ENCODE results near the gene SOX15. TPM values are rescaled to one million over a fixed set of nuclear protein-coding genes. Genes with fewer than 3 reads are reported as not detected.
"Not testable (repeated sequence)": the region's sequence is repeated elsewhere in the genome, so short reads cannot be mapped to it uniquely, and the experiment has no call there.

Gene SOX15
- total RNA-seq, 1 donor from 2014 or later, result 1.9 TPM

GRCh38 chr17:7610641-7611040 is 20.7 kb upstream of the SOX15 start:
- no peak for DNase-seq (ENCODE audit: low spot score)

- DNase-seq (ENCODE audit: low spot score), result no peak
These were observed 16.4 kb upstream of the SOX15 start for GRCh38 chr17:7606280-7606679.

GRCh38 chr17:7597561-7597960 is 7.7 kb upstream of the SOX15 start:
- DNase-seq (ENCODE audit: low spot score), result not testable (repeated sequence)

GRCh38 chr17:7593296-7593695 is 3.4 kb upstream of the SOX15 start:
- DNase-seq (ENCODE audit: low spot score), result no peak

- DNase-seq (ENCODE audit: low spot score), result no peak
These were observed 2.6 kb upstream of the SOX15 start for GRCh38 chr17:7592422-7593021.

GRCh38 chr17:7591596-7591995 is 1.7 kb upstream of the SOX15 start:
- DNase-seq (ENCODE audit: low spot score), result no peak

GRCh38 chr17:7590743-7591142 is 849 bp upstream of the SOX15 start:
- peak; percentile 35 for DNase-seq (ENCODE audit: low spot score)

- peak; percentile 87 for DNase-seq (ENCODE audit: low spot score)
These were observed 558 bp downstream of the SOX15 start for GRCh38 chr17:7589204-7589868.

GRCh38 chr17:7588553-7589203 is 1.2 kb downstream of the SOX15 start:
- no peak for DNase-seq (ENCODE audit: low spot score)

- DNase-seq (ENCODE audit: low spot score), result no peak
These were observed 2.3 kb downstream of the SOX15 start for GRCh38 chr17:7587420-7588151.

- DNase-seq (ENCODE audit: low spot score), result no peak
These were observed 3.0 kb downstream of the SOX15 start for GRCh38 chr17:7586673-7587419.

- peak; percentile 99 for DNase-seq (ENCODE audit: low spot score)
These were observed 6.4 kb downstream of the SOX15 start, which contains the start of gene MPDU1 for GRCh38 chr17:7583253-7584109. Gene MPDU1 (plus strand): TSS chr17:7583852. CDS start chr17:7583863, 11 bp downstream.

GRCh38 chr17:7582396-7583252 is 7.3 kb downstream of the SOX15 start:
- DNase-seq (ENCODE audit: low spot score), result no peak

GRCh38 chr17:7580604-7581575 is 9.0 kb downstream of the SOX15 start:
- no peak for DNase-seq (ENCODE audit: low spot score)

- no peak for DNase-seq (ENCODE audit: low spot score)
These were observed 9.9 kb downstream of the SOX15 start for GRCh38 chr17:7579834-7580603.

- DNase-seq (ENCODE audit: low spot score), result peak; percentile 84
These were observed 10.7 kb downstream of the SOX15 start, which contains the start of gene CD68 for GRCh38 chr17:7579001-7579833. Gene CD68 (plus strand): TSS chr17:7579638. CDS start chr17:7579678, 40 bp downstream.

Measured in umbilical cord (tissue), 2 donors.